NCI-H524 (cell line): Measurements from ENCODE around the gene NFU1.
"Not testable (repeated sequence)": the region's sequence is repeated elsewhere in the genome, so short reads cannot be mapped to it uniquely, and the experiment has no call there.

Experiments used
- DNase-seq, 2 experiments: peaks; one replicate each; lab custom pipeline; 2025; lab: John Stamatoyannopoulos, UW

The NFU1 gene

DNA sequence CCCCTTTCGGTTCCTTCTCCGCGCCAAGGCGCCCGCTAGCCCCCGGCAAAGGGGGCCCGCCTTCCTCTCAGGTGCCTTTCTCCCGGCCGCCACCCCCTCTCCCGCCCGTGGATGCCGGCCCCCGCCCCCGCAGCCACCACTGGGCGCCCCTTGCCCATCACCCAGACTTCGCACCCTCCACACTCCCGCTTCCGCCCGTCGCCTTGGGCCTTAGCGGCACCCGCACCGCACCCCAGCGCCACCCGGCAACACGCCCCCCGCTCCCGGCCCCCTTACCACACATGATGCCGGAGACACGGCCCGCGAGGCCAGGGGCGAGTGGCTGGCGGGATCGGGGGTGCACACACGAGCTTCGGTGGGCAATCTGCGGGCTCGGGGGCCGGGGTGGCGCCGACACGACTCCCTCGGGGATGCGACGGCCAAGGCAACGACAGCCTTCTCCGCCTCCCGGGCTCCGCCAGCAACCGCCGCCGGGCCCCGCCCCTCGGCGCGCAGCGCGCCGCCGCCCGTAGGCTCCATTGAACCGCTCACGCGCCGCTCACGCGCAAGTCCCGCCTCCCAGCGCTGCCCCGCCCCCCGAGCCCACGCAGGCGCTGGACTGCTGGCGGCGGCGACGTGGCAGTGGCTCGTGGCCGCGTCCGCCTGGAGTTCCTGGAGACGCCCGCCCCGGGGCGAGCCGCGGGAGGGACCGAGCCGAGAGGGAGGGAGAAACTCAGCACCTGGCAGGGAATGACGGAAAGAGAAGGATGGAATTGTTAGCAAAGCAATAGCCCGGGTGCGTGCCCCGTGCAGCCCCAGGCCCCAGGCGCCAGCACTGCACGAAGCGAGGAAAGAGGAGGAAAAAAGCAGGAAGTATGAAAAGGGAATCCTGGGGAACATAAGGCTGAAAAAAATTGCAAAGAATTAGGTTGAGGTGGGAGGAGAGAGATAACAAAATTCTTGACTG is 50.2 kb downstream of the NFU1 start, which contains the start of gene GFPT1:
TSS of gene GFPT1 (minus strand) at position 439 of the 946 bp plus-strand sequence. CDS start at position 283, 156 bp downstream.
- peak; percentile 63 to 86 for DNase-seq

- DNase-seq, result no peak
Observed at GRCh38 chr2:69386360-69386759, 50.9 kb downstream of the NFU1 start.

DNA sequence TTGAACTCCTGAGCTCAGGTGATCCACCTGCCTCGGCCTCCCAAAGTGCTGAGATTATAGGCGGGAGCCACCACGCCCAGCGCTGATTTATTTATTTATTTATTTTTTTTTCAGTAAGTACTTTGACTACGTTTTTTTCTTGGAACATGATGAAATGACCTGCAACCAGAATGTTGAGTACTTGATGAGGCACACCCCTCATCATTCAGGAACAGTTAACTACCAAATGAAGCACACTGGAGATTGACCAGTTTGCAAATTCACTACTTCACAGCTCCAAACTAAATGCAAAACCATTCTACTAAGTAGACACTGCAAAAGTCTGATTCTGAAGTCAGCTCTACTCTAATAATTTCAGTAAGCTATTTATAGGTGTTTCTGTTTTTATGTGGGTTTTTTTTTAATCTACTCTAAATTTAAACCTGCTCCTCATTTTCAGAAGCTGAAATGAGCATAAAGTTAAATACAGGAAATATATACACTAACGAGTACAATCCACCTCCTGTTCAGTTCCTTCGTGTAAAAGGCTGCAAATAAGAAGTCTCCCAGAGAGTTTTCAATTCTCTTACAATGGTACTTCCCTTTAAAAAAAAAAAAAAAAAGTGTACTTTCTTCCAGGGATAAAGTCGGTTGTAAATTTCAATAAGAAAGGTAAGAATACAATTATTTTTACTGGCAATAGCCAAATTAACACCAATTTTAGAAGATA is 51.6 kb downstream of the NFU1 start:
- no peak for DNase-seq

- no peak for DNase-seq
Observed at GRCh38 chr2:69384618-69385081, 52.6 kb downstream of the NFU1 start.

DNA sequence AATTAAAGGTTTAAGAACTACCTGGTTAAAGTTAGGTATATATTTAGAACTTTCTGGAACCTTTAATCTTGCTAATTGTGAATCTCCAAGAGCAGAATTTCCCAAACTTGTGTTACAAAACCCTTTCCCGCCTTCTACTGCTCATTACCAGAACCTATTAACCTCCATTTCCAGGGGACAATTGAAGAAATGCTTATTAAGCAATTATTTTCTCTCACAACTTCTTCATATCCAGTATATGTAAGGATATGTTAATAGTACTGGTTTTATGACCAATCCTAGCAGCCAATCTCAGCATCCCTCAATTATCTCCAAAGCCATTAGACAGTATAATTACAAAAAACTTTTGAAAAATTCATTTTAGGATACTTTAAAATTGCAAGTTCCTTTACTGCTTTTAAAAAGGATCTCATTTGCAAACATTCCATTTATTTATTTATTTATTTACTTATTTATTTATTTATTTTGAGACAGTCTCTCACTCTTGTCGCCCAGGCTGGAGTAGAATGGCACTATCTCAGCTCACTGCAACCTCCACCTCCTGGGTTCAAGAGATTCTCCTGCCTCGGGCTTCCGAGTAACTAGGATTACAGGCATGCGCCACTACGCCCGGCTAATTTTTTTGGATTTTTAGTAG is 53.9 kb downstream of the NFU1 start:
- no peak for DNase-seq

DNA sequence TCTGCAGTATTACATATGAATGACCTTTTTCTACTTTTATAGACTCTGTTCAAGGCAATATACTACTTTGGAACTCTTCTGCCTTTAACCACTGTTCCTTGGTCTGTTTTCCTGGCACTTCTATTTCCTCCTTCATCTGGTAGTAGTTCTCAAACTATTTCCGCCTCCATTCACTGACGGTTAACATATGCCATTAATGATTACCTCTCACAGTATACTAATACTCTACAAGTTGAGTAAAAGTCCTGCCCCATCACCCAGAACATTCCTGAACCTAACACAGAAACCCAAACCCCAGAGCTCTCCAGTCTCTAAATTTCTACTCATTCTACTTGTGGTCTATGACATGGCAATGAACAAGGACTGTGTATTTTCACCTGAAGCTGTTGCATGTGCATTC is 54.7 kb downstream of the NFU1 start:
- no peak for DNase-seq

DNA sequence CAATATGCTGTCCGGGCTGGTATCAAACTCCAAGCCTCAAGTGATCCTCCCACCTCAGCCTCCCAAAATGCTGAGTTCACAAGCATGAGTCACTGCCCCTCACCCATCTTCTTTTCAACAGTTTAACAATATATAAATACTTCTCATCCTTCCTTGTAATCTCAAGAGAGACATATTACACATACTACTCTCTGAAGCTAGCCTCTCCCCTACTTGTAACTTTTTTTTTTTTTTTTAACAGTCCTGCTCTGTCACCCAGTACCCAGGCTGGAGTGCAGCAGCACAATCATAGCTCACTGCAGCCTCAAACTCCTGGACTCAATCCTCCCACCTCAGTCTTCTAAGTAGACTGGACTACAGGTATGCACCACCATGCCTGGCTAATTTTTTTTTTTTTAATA is 55.9 kb downstream of the NFU1 start:
- no peak for DNase-seq

DNA sequence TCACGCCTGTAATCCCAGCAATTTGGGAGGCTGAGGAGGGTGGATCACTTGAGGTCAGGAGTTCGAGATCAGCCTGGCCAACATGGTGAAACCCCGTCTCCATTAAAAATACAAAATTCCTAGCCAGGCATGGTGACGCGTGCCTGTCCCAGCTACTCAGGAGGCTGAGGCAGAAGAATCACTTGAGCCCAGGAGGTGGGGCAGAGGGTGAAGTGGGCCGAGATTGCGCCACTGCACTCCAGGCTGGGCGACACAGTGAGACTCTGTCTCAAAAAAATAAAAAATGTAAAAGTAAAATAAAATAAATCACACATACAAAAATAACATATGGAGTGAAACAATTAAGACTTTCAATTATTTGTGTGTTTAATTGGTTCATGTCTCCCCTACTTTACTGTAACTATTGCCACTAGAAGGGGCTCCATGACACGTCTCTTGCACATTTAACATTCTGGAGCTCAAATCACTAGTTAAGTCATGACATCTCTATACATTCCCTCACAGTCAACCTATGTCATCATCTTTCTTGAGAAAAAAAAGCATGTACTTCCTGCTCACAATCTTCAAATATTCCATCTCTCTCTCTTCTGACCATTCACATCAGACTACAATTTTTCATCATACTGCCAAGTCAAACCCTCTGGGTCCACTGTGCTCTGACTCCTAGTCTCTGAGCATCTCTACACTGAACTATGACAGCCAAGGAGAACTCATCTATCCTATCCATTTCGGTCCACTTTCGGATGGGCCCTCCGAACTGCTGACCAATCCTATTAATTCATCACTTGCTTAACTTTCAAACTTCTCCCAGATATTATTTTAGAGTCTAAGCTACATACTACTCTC is 56.9 kb downstream of the NFU1 start:
- no peak for DNase-seq

GRCh38 chr2:69376403-69376802 is 60.8 kb downstream of the NFU1 start:
- no peak for DNase-seq

DNA sequence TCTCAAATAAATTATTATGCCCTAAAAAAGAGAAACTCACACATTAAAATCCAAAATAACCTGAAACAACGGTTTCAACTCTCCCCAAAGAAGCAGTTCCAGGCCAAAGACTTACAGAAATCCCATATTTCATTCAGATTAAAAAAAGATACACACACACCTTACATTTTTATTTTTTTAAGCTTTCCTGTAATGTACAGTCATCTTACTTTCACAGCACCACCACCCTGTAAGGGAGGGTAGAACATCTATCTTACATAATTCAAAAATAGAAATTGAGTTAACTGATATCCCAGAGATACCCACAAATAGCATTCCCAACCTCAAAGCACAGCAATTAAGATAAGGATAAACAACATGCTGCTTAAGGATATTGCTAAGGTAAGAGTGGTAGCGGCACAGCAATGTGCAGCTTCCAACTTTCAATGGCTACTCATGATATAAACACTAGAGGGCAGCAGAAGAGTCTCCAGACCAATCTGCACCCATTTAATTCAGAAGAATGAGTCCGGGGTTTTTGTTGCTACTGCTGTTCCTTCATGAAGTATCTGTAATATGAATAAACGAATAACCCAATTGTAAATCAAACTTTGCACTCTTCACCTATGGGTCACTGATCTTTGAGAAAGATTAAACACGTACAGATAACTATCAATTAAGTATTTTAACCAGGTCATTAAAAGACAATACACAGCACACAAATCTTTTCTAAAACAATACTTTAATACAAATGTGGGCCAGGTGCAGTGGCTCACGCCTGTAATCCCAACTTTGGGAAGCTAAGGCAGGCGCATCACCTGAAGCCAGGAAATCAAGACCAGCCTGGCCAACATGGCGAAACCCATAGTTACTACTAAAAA is 61.5 kb downstream of the NFU1 start:
- DNase-seq, result peak in 1 of 2 experiments; percentile 37

- DNase-seq, result no peak
Observed at GRCh38 chr2:69372767-69373166, 64.5 kb downstream of the NFU1 start.

GRCh38 chr2:69369802-69370201 is 67.4 kb downstream of the NFU1 start:
- no peak for DNase-seq

DNA sequence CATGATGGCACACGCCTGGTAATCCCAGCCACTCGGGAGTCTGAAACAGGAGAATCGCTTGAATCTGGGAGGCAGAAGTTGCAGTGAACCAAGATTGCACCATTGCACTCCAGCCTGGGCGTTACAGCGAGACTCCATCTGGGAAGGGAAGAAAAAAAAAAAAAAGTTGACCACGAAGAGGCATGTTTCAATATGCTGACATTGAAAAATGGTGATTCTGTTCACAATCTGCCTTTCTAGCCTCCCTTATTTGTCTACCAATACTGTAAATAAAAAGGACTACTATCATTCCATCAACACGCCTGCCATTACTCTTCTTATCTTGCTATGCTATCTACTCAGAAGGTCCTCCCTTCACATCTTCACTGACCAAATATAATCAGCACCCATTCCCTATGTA is 68.6 kb downstream of the NFU1 start:
- no peak for DNase-seq

DNA sequence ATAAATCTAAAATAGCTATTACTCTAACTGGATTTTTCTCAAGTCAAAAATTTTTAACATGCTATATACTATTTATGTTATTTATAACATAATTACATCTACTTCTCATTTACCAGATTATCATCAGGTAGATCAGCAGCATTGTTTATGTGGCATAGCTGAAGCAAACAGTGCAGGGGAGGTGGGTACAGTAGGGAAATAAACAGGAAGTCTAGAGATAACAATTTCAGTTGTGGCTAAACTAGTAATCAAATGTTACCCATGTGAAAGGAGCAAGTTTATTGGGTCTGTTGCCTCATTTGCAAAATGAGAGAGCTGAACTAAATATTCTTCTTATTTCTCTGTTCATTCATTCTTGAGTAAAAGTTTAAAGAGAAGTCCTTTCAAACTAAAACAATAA is 77.9 kb downstream of the NFU1 start:
- no peak for DNase-seq

- no peak for DNase-seq
Observed at GRCh38 chr2:69358914-69359313, 78.3 kb downstream of the NFU1 start.

GRCh38 chr2:69356471-69356870 is 80.8 kb downstream of the NFU1 start:
- no peak for DNase-seq

GRCh38 chr2:69354976-69355375 is 82.3 kb downstream of the NFU1 start:
- DNase-seq, result not testable (repeated sequence)

DNA sequence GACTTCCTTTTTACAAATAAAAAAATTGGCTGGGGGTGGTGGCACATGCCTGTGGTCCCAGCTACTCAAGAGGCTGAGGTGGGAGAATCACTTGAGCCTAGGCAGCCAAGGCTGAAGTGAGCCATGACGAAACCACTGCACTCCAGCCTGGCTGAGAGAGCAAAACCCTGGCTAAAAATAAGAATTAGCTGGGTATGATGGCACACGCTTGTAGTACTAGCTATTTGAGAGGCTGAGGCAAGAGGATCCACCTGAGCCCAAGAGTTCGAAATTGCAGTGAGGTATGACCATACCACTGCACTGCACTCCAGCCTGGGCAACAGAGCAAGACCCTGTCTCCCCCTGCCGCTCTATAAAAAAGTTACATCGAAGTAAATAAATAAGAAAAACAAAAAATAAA is 83.9 kb downstream of the NFU1 start:
- DNase-seq, result no peak

DNA sequence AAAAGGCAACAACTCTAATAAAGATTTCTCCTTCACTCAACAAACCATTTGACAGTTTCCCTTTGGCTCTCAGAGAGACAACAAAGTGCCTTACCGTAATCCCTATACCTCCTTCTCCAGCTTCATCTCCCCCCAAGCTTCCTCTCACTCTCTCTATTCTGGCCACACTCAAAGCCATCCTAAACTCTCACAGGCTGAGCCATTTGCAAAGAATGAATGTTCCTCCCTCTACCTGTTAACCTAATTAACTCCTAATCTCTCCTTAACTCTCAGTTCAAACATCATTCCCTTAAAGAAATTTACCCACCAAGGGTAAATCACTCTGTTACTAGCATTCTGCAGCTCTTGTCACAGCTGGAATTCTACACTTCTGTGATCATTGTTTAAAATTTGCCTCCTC is 88.5 kb downstream of the NFU1 start:
- DNase-seq, result no peak
